Measurements from ENCODE around the gene HSPA12A.

The HSPA12A gene

DNA sequence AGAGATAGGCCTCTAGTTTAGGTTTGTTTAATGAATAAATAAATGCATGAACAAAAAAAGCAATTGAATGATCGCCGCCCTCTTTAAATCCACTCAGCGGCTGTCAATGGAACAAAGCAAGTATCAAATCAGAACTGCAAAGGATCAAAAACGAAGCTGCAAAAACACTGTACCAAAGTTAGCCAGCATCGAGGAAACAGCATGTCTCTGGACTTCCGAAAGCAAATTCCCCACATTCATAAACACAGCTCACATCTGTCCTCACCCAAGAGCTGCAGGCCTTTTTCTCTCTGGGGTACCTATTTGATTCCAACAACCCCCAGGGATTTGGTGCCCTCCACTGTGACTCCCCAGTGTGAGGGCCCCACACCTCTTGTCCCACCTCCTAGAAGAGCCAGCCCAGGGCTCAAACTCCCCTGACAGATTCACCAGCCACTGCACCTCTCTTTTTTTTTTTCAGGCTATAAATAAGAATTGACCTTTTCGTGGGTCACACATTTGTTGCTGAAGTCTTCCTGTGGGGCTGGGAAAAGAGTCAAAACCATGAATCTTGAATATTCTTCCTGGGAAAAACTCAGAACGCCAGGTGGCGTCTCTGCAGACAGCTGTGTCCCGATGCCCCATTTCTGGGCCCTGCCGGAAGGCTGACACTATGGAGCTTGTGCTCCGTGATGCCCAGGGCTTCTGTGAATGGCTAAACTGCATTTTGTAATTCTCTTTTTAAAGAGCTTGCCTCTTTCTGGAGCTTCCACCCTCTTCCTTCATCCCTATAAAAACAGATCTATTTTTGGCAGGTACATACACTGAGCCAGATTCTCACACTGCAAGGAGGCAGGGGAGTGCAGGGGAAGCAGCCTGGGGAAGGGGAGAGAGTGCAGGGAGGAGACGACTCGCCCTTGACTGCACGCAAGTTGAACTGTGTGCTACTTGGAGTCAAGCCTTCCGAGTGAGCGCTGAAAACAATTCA, 51.7 kb downstream of the HSPA12A start:
- DNase-seq (ENCODE audit: low read depth, low spot score): no peak
- Histone ChIP-seq H3K27ac (no peak overlapping the region), H3K4me3 (no peak overlapping the region), H3K9me3 (ENCODE audit: low read depth, low read length) (no peaks in the 10 kb centered on the region), H3K9ac (ENCODE audit: insufficient read length) (no peak overlapping the region), H3K36me3 (ENCODE audit: insufficient read depth, low read length) (no peaks in the 10 kb centered on the region)
- no peak for TF ChIP-seq EZH2 (IDR thresholded peaks at IDR 0.05)
- TF ChIP-seq POLR2AphosphoS5 (IDR thresholded peaks at IDR 0.05; ENCODE audit: borderline replicate concordance, low read depth, low read length): no peak
- no peak for TF ChIP-seq FOXP2 (optimal IDR thresholded peaks at IDR 0.05; ENCODE audit: control extremely low read depth, extremely low read length, insufficient read depth)

DNA sequence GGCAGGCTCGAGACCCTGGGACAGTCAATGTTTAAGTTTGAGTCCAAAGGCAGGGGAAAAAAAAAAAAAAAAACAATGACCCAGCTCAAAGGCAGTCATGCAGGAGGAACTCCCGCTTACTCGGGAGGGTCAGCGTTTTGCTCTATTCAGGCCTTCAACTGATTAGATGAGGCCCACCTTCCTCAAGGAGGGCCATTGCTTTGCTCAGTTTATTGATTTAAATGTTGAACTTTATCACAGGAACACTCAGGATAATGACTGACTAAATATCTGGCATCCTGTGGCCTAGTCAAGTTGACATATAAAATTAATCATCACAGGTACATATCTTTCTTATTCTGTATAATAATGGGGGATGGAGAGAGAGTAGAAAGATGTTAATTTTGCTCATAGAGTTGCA, 52.6 kb downstream of the HSPA12A start:
- Histone ChIP-seq H3K4me3 (no peak overlapping the region), H3K36me3 (ENCODE audit: insufficient read depth, low read length) (no peaks in the 10 kb centered on the region), H3K9ac (ENCODE audit: insufficient read length) (no peak overlapping the region), H3K9me3 (ENCODE audit: low read depth, low read length) (no peaks in the 10 kb centered on the region), H3K27ac (no peak overlapping the region)
- no peak for DNase-seq (ENCODE audit: low read depth, low spot score)
- TF ChIP-seq FOXP2 (optimal IDR thresholded peaks at IDR 0.05; ENCODE audit: control extremely low read depth, extremely low read length, insufficient read depth): no peak
- TF ChIP-seq EZH2 (IDR thresholded peaks at IDR 0.05): no peak
- TF ChIP-seq POLR2AphosphoS5 (IDR thresholded peaks at IDR 0.05; ENCODE audit: borderline replicate concordance, low read depth, low read length): no peak

DNA sequence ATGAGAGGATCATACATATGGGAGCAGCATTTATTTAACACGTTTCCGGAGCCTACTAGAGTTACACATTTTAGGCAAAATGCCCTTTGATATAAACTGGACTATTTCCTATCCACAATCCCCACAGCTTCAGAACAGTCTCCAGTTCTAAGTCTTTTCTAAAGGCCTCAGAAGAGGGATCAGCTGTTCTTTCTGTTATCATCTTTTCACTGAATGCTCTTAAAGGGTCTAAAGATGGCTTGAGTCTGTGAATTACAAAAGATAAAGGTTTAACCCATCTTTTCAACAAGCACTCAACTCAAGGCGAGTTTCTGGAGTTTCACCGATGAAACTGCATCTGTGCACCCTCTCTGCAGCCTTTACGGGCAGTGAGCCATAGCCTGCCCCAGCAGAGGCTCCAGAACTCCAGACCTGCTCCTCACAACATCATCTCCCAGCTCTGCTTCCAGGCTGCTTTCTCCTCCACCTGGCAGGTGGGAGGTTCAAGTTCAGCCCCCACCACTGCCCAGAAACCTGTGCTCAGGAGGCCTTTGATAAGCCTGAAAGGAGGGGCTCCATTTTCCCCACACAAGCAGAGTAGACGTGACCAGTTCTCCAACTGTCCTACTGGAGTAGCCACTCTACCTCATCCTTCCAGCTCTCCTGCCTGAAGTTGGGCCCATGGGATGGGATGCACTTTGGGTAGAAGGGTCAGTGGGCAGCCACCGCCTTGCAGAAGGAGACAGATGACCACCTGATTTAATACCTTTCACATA, 53.4 kb downstream of the HSPA12A start:
- DNase-seq (ENCODE audit: low read depth, low spot score): no peak
- Histone ChIP-seq H3K9me3 (ENCODE audit: low read depth, low read length) (no peaks in the 10 kb centered on the region), H3K9ac (ENCODE audit: insufficient read length) (no peak overlapping the region), H3K36me3 (ENCODE audit: insufficient read depth, low read length) (no peaks in the 10 kb centered on the region), H3K4me3 (no peak overlapping the region), H3K27ac (no peak overlapping the region)
- TF ChIP-seq EZH2 (IDR thresholded peaks at IDR 0.05) (no peak), FOXP2 (optimal IDR thresholded peaks at IDR 0.05; ENCODE audit: control extremely low read depth, extremely low read length, insufficient read depth) (no peak), POLR2AphosphoS5 (IDR thresholded peaks at IDR 0.05; ENCODE audit: borderline replicate concordance, low read depth, low read length) (no peak)

DNA sequence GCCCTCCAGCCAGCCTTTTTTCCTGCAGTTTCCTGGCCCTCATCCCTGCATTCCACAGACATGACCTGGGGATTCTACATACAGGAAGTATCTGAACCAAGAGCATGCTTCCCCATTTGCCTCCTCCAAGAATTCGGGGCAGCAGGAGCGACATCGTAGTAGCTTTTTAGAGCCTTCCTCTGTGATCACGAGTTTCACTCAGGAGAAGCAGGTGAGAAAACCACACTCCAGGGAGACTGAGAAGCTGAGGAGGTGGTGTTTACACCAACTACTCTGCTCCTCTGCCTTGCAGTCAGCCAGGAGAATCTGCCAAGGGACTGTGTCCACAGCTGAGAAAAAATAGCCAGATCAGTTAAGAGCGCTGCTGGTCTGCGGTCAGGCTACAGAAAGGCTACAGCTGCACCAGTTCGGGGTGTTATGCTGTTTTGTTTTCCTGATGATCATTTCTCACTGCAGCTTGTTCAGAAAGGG, 54.1 kb downstream of the HSPA12A start:
- H3K4me3 ChIP-seq: no peak overlapping the region
- no peak for DNase-seq (ENCODE audit: low read depth, low spot score)
- no peaks in the 10 kb centered on the region for H3K36me3 ChIP-seq (ENCODE audit: insufficient read depth, low read length)
- TF ChIP-seq POLR2AphosphoS5 (IDR thresholded peaks at IDR 0.05; ENCODE audit: borderline replicate concordance, low read depth, low read length) (no peak), FOXP2 (optimal IDR thresholded peaks at IDR 0.05; ENCODE audit: control extremely low read depth, extremely low read length, insufficient read depth) (no peak), EZH2 (IDR thresholded peaks at IDR 0.05) (no peak)
- no peak overlapping the region for H3K27ac ChIP-seq
- no peaks in the 10 kb centered on the region for H3K9me3 ChIP-seq (ENCODE audit: low read depth, low read length)
- H3K9ac ChIP-seq (ENCODE audit: insufficient read length): no peak overlapping the region

DNA sequence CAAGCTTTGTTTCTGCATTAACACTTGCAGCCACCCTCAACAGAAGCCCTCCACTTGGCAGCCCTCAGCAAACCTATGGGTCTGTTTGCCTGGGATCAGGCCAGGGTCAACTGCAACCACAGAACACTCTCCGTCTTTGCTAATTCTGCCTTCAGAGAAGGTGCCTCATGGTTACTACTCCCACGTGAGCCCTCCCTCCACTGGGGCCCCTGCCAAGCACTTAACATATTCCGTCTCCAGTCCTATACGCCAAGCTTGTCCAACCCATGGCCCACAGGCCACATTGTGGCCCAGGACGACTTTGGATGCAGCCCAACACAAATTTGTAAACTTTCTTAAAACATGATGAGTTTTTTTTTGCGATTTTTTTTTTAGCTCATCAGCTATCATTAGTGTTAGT, 54.7 kb downstream of the HSPA12A start:
- Histone ChIP-seq H3K9ac (ENCODE audit: insufficient read length) (no peak overlapping the region), H3K9me3 (ENCODE audit: low read depth, low read length) (no peaks in the 10 kb centered on the region), H3K27ac (no peak overlapping the region), H3K36me3 (ENCODE audit: insufficient read depth, low read length) (no peaks in the 10 kb centered on the region), H3K4me3 (no peak overlapping the region)
- no peak for TF ChIP-seq POLR2AphosphoS5 (IDR thresholded peaks at IDR 0.05; ENCODE audit: borderline replicate concordance, low read depth, low read length)
- no peak for TF ChIP-seq EZH2 (IDR thresholded peaks at IDR 0.05)
- no peak for TF ChIP-seq FOXP2 (optimal IDR thresholded peaks at IDR 0.05; ENCODE audit: control extremely low read depth, extremely low read length, insufficient read depth)
- no peak for DNase-seq (ENCODE audit: low read depth, low spot score)

DNA sequence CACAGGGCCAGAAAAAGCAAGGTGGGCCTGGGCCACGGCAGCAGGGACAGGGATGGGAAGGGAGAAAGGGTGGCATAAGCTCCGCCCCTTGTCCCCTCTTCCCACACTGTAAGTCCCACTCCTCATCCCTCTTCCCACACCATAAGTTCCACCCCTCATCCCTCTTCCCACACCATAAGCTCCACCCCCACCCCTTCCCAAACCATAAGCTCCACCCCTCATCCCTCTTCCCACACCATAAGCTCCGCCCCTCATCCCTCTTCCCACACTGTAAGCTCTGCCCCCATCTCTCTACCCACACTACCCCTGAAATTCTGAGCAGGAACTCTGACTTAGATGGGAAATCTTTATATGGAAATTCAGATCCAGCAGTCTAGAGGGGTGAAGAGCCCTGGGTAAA, 55.7 kb downstream of the HSPA12A start:
- no peak for TF ChIP-seq FOXP2 (optimal IDR thresholded peaks at IDR 0.05; ENCODE audit: control extremely low read depth, extremely low read length, insufficient read depth)
- TF ChIP-seq EZH2 (IDR thresholded peaks at IDR 0.05): no peak
- TF ChIP-seq POLR2AphosphoS5 (IDR thresholded peaks at IDR 0.05; ENCODE audit: borderline replicate concordance, low read depth, low read length): no peak
- Histone ChIP-seq H3K36me3 (ENCODE audit: insufficient read depth, low read length) (no peaks in the 10 kb centered on the region), H3K9me3 (ENCODE audit: low read depth, low read length) (no peaks in the 10 kb centered on the region), H3K9ac (ENCODE audit: insufficient read length) (no peak overlapping the region), H3K4me3 (no peak overlapping the region), H3K27ac (no peak overlapping the region)
- DNase-seq (ENCODE audit: low read depth, low spot score): no peak

DNA sequence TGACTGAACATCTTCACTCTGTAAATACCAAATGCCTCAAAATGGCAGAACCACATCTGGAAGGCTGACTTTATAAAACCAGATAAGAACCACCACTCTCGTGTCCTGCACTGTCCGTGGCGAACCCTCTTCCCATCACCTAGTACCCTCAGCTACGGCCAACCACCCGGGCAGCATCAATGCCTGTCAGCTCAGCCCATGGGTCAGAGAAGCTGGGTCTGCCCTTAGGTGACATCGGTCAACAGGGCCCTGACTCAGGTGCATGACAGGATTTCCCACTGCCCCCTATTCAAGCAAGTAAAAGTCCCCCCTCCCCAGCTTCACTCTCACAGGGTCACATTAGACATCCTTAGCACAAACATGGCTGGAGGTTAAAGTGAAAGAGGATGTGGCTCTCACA, 56.6 kb downstream of the HSPA12A start:
- Histone ChIP-seq H3K36me3 (ENCODE audit: insufficient read depth, low read length) (no peaks in the 10 kb centered on the region), H3K9me3 (ENCODE audit: low read depth, low read length) (no peaks in the 10 kb centered on the region), H3K4me3 (no peak overlapping the region), H3K27ac (no peak overlapping the region), H3K9ac (ENCODE audit: insufficient read length) (no peak overlapping the region)
- DNase-seq (ENCODE audit: low read depth, low spot score): no peak
- no peak for TF ChIP-seq POLR2AphosphoS5 (IDR thresholded peaks at IDR 0.05; ENCODE audit: borderline replicate concordance, low read depth, low read length)
- no peak for TF ChIP-seq FOXP2 (optimal IDR thresholded peaks at IDR 0.05; ENCODE audit: control extremely low read depth, extremely low read length, insufficient read depth)
- no peak for TF ChIP-seq EZH2 (IDR thresholded peaks at IDR 0.05)

DNA sequence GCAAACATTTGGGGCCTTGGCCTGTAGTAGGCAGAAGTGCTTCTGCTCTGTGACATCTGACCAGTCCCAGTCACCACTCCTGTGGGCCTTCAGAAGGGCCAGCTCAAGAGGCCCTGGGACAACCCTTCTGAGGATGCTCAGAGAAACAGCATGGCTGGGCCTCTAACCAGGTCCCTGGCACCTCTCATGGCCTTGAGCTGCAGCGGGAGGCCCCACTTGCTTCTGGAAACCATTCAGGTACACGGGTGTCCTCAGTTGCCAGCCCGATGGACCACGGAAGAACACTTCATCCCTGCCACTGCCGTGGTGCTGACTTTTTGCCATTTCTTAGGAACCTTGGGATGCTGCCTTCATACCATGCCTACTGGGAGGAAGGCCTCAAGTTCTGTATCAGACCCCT, 57.6 kb downstream of the HSPA12A start:
- H3K27ac ChIP-seq: no peak overlapping the region
- no peaks in the 10 kb centered on the region for H3K9me3 ChIP-seq (ENCODE audit: low read depth, low read length)
- no peak for DNase-seq (ENCODE audit: low read depth, low spot score)
- H3K9ac ChIP-seq (ENCODE audit: insufficient read length): no peak overlapping the region
- no peak overlapping the region for H3K4me3 ChIP-seq
- no peak for TF ChIP-seq EZH2 (IDR thresholded peaks at IDR 0.05)
- no peaks in the 10 kb centered on the region for H3K36me3 ChIP-seq (ENCODE audit: insufficient read depth, low read length)
